ENCODE measurements around the gene TMEM82. TPM values are rescaled to one million over a fixed set of nuclear protein-coding genes. Genes with fewer than 3 reads are reported as not detected.
"Not testable (repeated sequence)": the region's sequence is repeated elsewhere in the genome, so short reads cannot be mapped to it uniquely, and the experiment has no call there.

Gene TMEM82
- not detected for total RNA-seq

DNA sequence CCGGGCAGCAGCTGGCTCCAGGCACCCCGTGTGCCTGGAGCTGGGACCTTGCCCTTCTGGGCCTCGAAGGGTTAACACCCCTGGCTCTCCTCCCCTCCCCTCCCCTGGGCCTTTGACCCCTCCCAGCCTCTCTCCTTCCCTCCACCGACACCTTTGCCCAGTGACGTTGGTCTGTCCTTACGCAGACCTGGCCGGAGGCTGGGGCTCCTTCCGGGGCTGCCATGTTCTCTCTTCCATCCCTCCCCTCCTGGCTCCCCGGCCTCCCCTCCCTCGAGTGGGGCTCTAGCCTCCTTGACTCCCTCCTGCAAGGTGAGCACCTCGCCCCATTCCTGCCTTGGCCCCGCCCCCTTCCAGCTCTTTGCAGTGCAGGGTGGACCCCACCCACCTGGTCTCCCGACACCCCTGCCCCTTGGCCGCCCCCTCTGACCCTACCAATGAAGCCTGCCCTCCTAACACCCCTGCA, at the start of gene TMEM82:
Gene TMEM82 (plus strand): TSS at position 161 of the 463 bp plus-strand sequence. CDS start 61 bp downstream, at position 222.
- CTCF ChIA-PET: interaction anchor here (0.7 to 1.0 kb wide), 2 partner anchors 146 to 226 kb away, joined by 3 to 5 read pairs; no protein-coding TSS in a partner anchor
- POLR2A ChIA-PET: no interaction called here

DNA sequence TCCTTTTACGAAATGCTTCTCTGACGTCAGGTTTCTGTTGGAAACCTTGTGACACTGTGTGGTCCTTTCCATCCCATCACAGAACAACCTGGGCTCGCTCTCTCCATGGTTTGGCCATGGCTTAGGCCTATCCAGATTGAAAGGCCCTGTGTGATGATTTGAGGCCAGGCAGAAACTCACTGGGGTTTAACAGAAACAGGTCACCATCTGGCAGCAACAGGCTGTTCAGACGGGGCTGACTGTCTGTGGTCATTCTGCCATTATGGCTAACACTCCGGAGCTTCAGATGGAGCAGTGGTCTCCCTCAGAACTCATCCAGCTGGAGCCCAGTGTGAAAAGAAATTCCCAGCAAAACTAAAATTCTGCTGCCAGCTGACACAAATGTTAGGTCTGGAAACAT, 48.9 kb upstream of the TMEM82 start:
- POLR2A ChIA-PET: no interaction called here
- CTCF ChIA-PET: interaction anchor here (0.6 kb wide), 1 partner anchor 16 kb away, joined by 3 read pairs; no protein-coding TSS in a partner anchor

DNA sequence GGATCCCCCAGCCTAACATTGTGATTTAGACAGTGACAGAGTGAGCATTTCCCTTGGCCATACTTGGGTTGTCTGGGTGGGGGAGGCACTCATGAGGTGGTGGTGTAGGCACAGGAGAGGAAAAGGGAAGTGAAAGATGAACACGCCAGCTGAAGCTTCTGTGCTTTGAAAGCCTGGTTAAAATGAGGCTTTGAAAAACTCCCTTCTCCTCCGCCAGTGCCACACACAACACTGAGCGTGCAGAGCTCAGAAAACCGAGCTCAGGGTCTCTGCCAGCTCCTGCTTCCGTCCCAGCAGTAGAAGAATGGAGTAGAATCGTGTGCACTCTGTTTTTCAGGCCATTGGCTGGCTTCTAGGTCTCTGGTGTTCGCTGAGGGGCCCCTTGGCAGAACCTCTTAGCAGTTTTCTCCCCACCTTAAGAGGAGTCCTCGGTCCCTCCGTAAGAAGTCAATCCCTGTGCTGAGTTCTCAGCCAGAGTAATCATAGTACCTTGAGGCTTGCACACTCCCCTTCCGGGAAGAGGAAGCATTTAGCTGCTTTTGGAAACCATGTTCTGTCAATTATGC, 45.3 kb upstream of the TMEM82 start:
- POLR2A ChIA-PET: interaction anchor here (1.1 kb wide), 1 partner anchor 13 kb away, joined by 3 read pairs; the partner anchor contains the start of gene PLEKHM2
- CTCF ChIA-PET: interaction anchor here (0.9 to 1.1 kb wide), 2 partner anchors 17 to 40 kb away, joined by 3 read pairs; no protein-coding TSS in a partner anchor

DNA sequence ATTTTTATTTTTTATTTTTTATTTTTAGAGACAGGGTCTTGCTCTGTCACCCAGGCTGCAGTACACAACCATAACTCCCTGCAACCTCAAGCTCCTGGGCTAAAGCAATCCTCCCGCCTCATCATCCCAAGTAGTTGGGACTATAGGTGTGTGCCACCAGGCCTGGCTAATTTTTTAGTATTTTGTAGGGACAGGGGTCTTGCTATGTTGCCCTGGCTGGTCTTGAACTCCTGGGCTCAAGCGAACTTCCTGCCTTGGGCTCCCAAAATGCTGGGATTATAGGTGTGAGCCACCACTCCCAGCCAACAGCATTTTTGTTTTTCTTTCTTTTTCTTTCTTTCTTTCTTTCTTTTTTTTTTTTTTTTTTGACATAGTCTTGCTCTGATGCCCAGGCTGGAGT, 44.1 kb upstream of the TMEM82 start:
- CTCF ChIA-PET: interaction anchor here (0.6 to 1.1 kb wide), 3 partner anchors 42 to 250 kb away, joined by 3 to 4 read pairs (median 4); no protein-coding TSS in a partner anchor
- POLR2A ChIA-PET: no interaction called here

DNA sequence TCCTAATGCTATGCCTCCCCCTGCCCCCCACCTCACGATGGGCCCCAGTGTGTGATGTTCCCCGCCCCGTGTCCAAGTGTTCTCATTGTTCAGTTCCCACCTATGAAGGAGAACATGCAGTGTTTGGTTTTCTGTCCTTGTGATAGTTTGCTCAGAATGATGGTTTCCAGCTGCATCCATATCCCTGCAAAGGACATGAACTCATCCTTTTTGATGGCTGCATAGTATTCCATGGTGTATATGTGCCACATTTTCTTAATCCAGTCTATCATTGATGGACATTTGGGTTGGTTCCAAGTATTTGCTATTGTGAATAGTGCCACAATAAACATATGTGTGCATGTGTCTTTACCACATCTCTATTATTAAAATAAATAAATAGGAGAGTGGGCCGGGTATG, 43.0 kb upstream of the TMEM82 start:
- POLR2A ChIA-PET, CTCF ChIA-PET: not testable (repeated sequence)

DNA sequence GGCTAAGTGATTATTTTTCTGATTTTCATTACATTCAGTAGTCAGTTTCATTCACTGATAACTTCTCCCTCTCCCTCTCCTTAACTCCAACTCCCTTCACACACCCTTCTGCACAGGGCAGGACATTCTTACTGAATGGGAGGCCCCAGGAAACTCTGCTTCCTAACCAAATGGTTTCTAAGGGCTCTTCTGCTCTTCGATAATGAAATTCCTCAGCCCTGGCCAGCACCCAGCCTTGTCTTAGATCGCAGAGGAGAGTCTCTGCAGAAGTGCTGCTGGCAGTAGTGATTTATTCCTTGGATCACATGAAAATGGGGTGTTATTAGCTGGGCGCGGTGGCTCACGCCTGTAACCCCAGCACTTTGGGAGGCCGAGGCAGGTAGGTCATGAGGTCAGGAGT, 41.8 kb upstream of the TMEM82 start:
- ChIA-PET POLR2A (no interaction called here), CTCF (no interaction called here)

DNA sequence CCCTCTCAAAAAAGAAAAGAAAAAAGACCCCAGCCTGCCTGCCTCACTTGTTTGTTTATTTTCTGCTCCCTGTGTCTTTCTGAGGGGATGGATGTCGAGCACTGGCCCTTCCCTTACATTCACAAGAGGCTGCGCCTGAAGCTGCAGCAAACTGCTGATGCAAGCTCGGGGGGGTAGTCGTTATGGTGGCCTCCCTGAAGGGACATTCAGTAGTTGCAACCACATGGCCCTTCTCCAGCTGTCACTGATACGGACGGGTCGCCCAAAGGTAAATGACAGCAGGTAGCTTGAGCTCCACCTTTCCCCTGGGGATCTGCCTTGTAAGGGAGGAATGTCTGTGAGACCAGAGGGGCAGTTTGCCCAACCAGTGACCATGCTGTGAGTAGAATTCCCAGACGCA, 40.5 kb upstream of the TMEM82 start:
- CTCF ChIA-PET: no interaction called here
- POLR2A ChIA-PET: no interaction called here

GRCh38 chr1:15702722-15703550, 39.4 kb upstream of the TMEM82 start:
- POLR2A ChIA-PET: no interaction called here
- CTCF ChIA-PET: no interaction called here

DNA sequence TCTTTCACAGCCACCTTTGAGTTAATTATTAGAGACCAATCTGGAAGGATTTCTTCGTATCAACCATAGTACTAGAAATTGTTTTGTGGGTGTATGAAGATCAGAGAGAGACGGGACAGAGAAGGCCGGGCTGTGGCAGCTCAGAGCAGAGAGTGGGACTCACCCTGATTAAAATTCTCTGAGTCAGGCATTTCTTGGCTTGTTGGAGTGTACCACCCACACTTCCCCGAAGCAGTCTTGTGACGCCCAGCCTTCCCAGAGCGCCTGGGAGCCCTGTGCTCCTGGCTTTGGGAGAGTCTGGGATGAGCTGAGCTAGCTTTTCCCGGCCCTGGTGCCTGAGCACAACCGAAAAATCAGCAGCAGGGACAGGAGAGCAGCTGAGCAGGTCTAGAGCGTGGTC, 38.7 kb upstream of the TMEM82 start:
- POLR2A ChIA-PET: no interaction called here
- CTCF ChIA-PET: no interaction called here

DNA sequence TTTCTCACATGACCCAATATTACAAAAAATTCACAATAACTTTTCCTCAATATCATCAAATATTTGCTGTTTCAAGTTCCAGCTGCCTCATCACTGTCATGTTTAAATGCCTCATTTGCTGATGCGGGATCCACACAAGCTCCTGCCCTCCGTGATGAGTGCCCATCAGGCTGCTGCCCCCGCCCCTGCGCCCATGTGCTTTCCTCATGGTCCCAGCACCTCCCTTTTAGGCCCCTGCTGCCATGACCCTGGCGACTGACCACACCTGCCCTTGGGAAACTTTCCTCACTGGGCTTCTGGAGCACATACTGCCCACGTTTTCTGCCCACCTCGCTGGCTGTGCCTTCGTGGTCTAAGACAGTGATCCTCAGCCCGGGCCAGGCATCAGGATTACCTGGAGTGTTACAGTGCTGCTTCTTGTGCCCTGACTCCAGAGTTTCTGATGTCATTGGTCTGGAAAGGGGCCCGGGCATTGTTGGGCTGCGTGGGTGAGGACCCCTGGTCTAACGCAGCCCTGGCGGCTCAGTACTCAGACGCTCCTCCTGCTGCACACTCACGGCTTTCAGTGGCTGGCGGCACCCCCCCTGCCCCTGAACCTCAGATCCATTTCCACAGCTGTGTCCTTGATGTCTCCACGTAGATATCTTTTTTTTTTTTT, 37.6 kb upstream of the TMEM82 start:
- CTCF ChIA-PET: no interaction called here

DNA sequence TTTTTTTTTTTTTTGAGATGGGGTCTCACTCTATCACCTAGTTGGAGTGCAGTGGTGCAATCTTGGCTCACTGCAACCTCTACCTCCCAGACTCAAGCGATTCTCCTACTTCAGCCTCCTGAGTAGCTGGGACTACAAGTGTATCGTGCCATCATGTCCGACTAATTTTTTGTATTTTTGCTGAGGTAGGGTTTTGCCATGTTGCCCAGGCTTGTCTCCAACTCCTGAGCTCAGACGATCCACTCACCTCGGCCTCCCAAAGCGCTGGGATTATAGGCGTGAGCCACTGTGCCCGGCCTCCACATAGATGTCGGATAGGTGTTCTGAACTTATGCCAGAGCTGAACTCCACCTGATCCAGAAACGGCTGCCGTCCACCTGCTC, 37.1 kb upstream of the TMEM82 start:
- CTCF ChIA-PET: no interaction called here
- POLR2A ChIA-PET: interaction anchor here (0.7 kb wide), 2 partner anchors 27 to 402 kb away, joined by 9 to 10 read pairs; no protein-coding TSS in a partner anchor

More for the DNA sequence above, 37.6 kb upstream of the TMEM82 start:
- POLR2A ChIA-PET: interaction anchor here (0.7 kb wide), 2 partner anchors 28 to 403 kb away, joined by 9 to 10 read pairs; no protein-coding TSS in a partner anchor

GRCh38 chr1:15706751-15707150, 35.5 kb upstream of the TMEM82 start:
- CTCF ChIA-PET: interaction anchor here (1.6 kb wide), 1 partner anchor 11 kb away, joined by 3 read pairs; no protein-coding TSS in a partner anchor
- POLR2A ChIA-PET: no interaction called here

- CTCF ChIA-PET: interaction anchor here (1.6 kb wide), 1 partner anchor 11 kb away, joined by 3 read pairs; no protein-coding TSS in a partner anchor
- POLR2A ChIA-PET: no interaction called here
These were observed 34.9 kb upstream of the TMEM82 start for GRCh38 chr1:15707239-15707925.

DNA sequence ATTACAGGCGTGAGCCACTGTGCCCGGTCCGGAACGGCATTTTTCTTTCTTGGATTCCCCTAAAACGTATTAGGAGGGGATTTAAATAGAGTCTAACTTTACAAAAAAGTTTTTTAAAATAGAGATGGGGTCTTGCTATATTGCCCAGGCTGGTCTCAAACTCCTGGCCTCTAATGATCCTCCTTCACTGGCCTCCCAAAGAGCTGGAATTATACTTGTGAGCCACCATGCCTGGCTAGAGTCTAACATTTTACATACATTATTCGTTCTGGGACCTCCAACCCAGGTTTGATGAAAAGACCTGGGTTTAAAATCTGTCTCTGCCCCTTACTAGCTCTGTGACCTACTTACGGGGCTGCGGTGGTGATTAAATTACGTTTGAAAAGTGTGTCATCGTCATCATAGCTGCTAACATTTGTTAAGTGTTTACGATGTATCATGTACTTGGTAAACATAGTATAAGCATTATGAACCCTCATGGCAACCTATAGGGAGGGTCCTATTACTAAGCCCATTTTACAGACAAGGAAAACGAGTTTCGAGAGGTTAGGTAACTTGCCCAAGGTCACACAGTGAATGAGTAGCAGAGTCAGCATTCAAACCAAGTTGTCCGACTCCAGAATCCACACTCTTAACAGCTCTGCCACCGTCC, 33.7 kb upstream of the TMEM82 start:
- ChIA-PET CTCF (no interaction called here), POLR2A (interaction anchor here (0.5 kb wide), 1 partner anchor 299 kb away, joined by 5 read pairs; no protein-coding TSS in a partner anchor)

GRCh38 chr1:15709226-15709625, 33.1 kb upstream of the TMEM82 start:
- POLR2A ChIA-PET: no interaction called here
- CTCF ChIA-PET: no interaction called here

- POLR2A ChIA-PET: interaction anchor here (0.6 kb wide), 1 partner anchor 27 kb away, joined by 4 read pairs; no protein-coding TSS in a partner anchor
These were observed 30.1 kb upstream of the TMEM82 start for GRCh38 chr1:15712168-15712567.

DNA sequence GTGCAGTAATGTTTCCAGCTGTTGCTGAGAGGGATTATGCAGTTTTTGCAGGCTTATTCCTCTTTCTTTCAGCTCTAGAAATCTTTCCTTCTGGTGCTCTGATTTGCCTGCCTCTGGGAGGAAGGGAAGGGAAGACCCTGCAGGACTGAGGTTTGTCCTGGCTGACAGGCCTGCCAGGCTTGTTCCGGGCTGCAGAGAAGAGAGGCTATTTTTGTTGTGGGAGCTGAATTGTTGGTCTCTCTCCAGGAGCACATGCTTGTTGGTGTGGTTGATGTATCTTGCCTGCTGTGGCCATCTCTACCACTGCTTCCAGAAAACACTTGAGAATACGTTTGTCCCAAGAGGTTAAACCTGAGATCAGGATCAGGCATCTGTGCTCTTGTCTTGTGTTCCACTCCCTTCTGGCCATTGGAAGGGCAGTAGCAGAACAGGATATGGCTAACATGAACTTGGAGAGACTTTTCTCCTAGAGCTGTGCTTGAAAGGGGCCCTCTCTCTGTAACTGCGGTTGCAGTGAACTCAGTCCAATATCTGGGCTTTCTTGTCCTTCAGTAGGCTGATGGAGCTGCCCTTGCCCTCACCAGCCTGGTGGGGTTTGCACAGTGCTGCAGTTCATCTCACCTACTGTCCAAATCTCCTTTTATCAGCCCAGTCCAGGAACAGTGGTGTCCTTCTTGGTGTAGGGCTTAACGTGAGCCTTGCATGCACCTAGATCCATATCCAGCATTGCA, 27.7 kb upstream of the TMEM82 start:
- POLR2A ChIA-PET: interaction anchor here (0.7 kb wide), 1 partner anchor 601 kb away, joined by 4 read pairs; no protein-coding TSS in a partner anchor

More at GRCh38 chr1:15712168-15712567, 30.1 kb upstream of the TMEM82 start:
- CTCF ChIA-PET: interaction anchor here (0.7 kb wide), 1 partner anchor 182 kb away, joined by 5 read pairs; no protein-coding TSS in a partner anchor

More for the DNA sequence above, 27.7 kb upstream of the TMEM82 start:
- CTCF ChIA-PET: no interaction called here

Measured in activated CD8-positive, alpha-beta memory T cell treated with anti-CD3 and anti-CD28 coated beads for 36 hours (primary cell).